PC-9 (cell line): ENCODE measurements around the gene C1D. TPM values are rescaled to one million over a fixed set of nuclear protein-coding genes. Genes with fewer than 3 reads are reported as not detected.

Experiments used
- BruUV-seq: library from RNA; stranded (reverse); fragments of 400-500 nt; replicated peaks from 2 replicates; lab custom pipeline; 2021; lab: Mats Ljungman, UMichigan
- CTCF ChIA-PET: fragments of 300-600 bp; sonication (Branson Sonifier 250); formaldehyde crosslinking; loops from one replicate; lab custom pipeline; 2022; ENCODE audit warnings: antibody characterized with exemption; lab: Charles Lee
- POLR2A ChIA-PET: fragments of 300-600 bp; sonication (Branson Sonifier 250); formaldehyde crosslinking; loops from one replicate; lab custom pipeline; 2022; ENCODE audit warnings: antibody characterized with exemption; ENCODE audit not compliant: unreplicated experiment; lab: Charles Lee
- DNase-seq, 2 experiments: peaks; one replicate each; pipeline versions ENCODE4 v3.0.0 to v3.0.0-alpha.2; 2015 to 2022; ENCODE audit warnings: mixed read lengths in 1 of 2
- H2AFZ ChIP-seq: fragments of 200-600 bp; sonication (generic); 2 replicates; pipeline ENCODE4 v1.8.1; 2017; ENCODE audit warnings: antibody characterized with exemption
- H3F3A ChIP-seq: fragments of 200-600 bp; sonication (generic); 2 replicates; pipeline ENCODE4 v1.8.1; 2017; ENCODE audit warnings: antibody characterized with exemption, mild to moderate bottlenecking, low read depth; ENCODE audit not compliant: insufficient read depth
- H3K27ac ChIP-seq: fragments of 200-600 bp; sonication (generic); 2 replicates; pipeline ENCODE4 v1.6.1; 2016; ENCODE audit warnings: mixed run types
- H3K27me3 ChIP-seq: fragments of 200-600 bp; sonication (generic); 2 replicates; pipeline ENCODE4 v1.6.1; 2016; ENCODE audit warnings: low read depth, mixed run types; ENCODE audit not compliant: insufficient read depth
- H3K36me3 ChIP-seq: fragments of 200-600 bp; sonication (generic); 2 replicates; pipeline ENCODE4 v1.6.1; 2016; ENCODE audit warnings: low read depth, mixed run types
- H3K4me1 ChIP-seq: fragments of 200-600 bp; sonication (generic); replicated peaks from 2 replicates; pipeline ENCODE4 v1.6.1; 2016; ENCODE audit warnings: mixed run types; ENCODE audit not compliant: insufficient read depth
- H3K4me2 ChIP-seq: fragments of 200-600 bp; sonication (generic); 2 replicates; pipeline ENCODE4 v1.6.1; 2017; ENCODE audit warnings: mixed run types
- H3K4me3 ChIP-seq: fragments of 200-600 bp; sonication (generic); 2 replicates; pipeline ENCODE4 v1.6.1; 2016; ENCODE audit warnings: mixed run types
- H3K79me2 ChIP-seq: fragments of 200-600 bp; sonication (generic); 2 replicates; pipeline ENCODE4 v1.6.1; 2017; ENCODE audit warnings: low read depth, mixed run types
- H3K9me2 ChIP-seq: fragments of 200-600 bp; sonication (generic); 2 replicates; pipeline ENCODE4 v1.8.1; 2017; ENCODE audit warnings: mild to moderate bottlenecking; ENCODE audit not compliant: insufficient read depth
- H3K9me3 ChIP-seq: fragments of 200-600 bp; sonication (generic); 2 replicates; pipeline ENCODE4 v1.8.1; 2016; ENCODE audit warnings: low read depth; ENCODE audit not compliant: insufficient read depth
- H4K20me1 ChIP-seq: fragments of 200-600 bp; sonication (generic); 2 replicates; pipeline ENCODE4 v1.8.1; 2017; ENCODE audit not compliant: insufficient read depth
- CTCF ChIP-seq: fragments of 200-600 bp; sonication (generic); conservative IDR thresholded peaks from 2 replicates; pipeline ENCODE4 v1.6.1; 2017; ENCODE audit warnings: mixed run types, antibody characterized with exemption, mild to moderate bottlenecking, moderate library complexity
- EZH2 ChIP-seq: fragments of 200-600 bp; sonication (generic); IDR thresholded peaks from 2 replicates; pipeline ENCODE4 v1.8.0; 2017; ENCODE audit warnings: antibody characterized with exemption, low read depth
- intact Hi-C: fragments of 100-400 bp; cut with micrococcal nuclease; formaldehyde crosslinking; loops from one replicate; pipeline ENCODE4 v1.10.0; 2022; ENCODE audit not compliant: unreplicated experiment
- total RNA-seq: library from RNA; stranded (reverse); gene quantifications from 2 replicates; pipeline ENCODE4 v1.2.3, GENCODE V29; 2021

Gene C1D
- total RNA-seq, 1 experiment from 2014 or later, result 24.8 TPM

GRCh38 chr2:68103030-68103708 lies 40.4 kb upstream of the C1D start:
- CTCF ChIA-PET, result no interaction called here
- Histone ChIP-seq H4K20me1 (no peaks in the 10 kb centered on the region), H3F3A (no peaks in the 10 kb centered on the region), H2AFZ (no peak overlapping the region), H3K4me2 (no peak overlapping the region), H3K79me2 (no peaks in the 10 kb centered on the region), H3K9me2 (no peaks in the 10 kb centered on the region), H3K9me3 (no peaks in the 10 kb centered on the region), H3K4me3 (no peak overlapping the region), H3K27me3 (no peaks in the 10 kb centered on the region), H3K36me3 (no peaks in the 10 kb centered on the region), H3K4me1 (no peaks in the 10 kb centered on the region), H3K27ac (no peak overlapping the region)
- intact Hi-C loops, result no loop called here
- no TSS peak for BruUV-seq
- POLR2A ChIA-PET, result no interaction called here
- TF ChIP-seq CTCF (no peak), EZH2 (no peak)
- no peak for DNase-seq

GRCh38 chr2:68100189-68100588 lies 37.4 kb upstream of the C1D start:
- Histone ChIP-seq H3K4me1 (no peaks in the 10 kb centered on the region), H3K27ac (no peak overlapping the region), H3K27me3 (no peaks in the 10 kb centered on the region), H2AFZ (no peak overlapping the region), H3K9me3 (no peaks in the 10 kb centered on the region), H4K20me1 (no peaks in the 10 kb centered on the region), H3K79me2 (no peaks in the 10 kb centered on the region), H3F3A (no peaks in the 10 kb centered on the region), H3K4me2 (no peak overlapping the region), H3K9me2 (no peaks in the 10 kb centered on the region), H3K4me3 (no peak overlapping the region), H3K36me3 (no peaks in the 10 kb centered on the region)
- no peak for TF ChIP-seq CTCF
- no peak for TF ChIP-seq EZH2
- ChIA-PET POLR2A (no interaction called here), CTCF (no interaction called here)
- BruUV-seq, result no TSS peak
- intact Hi-C loops, result no loop called here
- no peak for DNase-seq

GRCh38 chr2:68099260-68099659 lies 36.5 kb upstream of the C1D start:
- ChIA-PET CTCF (no interaction called here), POLR2A (no interaction called here)
- no peak for DNase-seq
- Histone ChIP-seq H3K79me2 (no peaks in the 10 kb centered on the region), H3K9me2 (no peaks in the 10 kb centered on the region), H3K4me1 (no peaks in the 10 kb centered on the region), H3K4me3 (no peak overlapping the region), H2AFZ (no peak overlapping the region), H4K20me1 (no peaks in the 10 kb centered on the region), H3K36me3 (no peaks in the 10 kb centered on the region), H3K4me2 (no peak overlapping the region), H3F3A (no peaks in the 10 kb centered on the region), H3K27me3 (no peaks in the 10 kb centered on the region), H3K27ac (no peak overlapping the region), H3K9me3 (no peaks in the 10 kb centered on the region)
- intact Hi-C loops, result no loop called here
- TF ChIP-seq CTCF (no peak), EZH2 (no peak)
- BruUV-seq, result no TSS peak
